ENCODE measurements around the gene TMPRSS7.

DNA sequence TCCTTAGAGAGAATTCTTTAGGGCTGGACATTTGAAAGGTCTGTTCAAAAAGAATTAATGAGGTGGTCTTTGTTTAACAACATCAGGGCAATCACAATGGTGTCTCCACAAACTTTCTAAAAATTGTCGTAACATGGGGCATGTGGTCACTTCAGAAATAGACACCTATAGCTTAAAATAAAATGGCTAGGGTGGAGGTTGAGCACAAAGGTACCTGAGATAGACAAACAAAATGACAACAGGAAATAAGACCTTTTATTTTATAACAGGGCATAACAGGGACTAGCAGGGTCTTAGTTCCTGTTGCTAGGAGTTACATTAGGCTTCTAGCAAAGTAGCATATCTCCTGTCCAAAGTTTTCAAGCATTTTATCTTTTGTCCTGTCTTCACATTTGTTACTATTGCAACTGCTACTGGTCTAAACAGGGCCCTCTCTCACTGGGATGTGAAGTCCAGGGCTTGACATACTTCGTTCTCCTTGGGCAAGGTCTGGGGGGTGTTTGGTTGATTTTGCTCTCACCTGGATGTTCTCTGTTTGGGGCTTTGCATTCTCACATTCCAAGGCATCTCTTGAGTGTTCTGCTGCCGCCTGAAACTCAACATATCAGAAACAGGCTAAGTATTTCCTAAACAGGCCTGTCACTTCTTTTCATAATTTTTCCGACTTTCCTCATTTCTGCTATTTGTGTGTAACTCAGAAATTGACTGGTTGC is 95.5 kb downstream of the TMPRSS7 start:
- TF ChIP-seq ARNTL (CRISPR knock-in tag; IDR thresholded peaks at IDR 0.05; ENCODE audit: borderline replicate concordance, low read depth) (no peak), GLIS3 (CRISPR knock-in tag; IDR thresholded peaks at IDR 0.05) (no peak), CSDC2 (CRISPR knock-in tag; IDR thresholded peaks at IDR 0.05) (no peak), ZNF8 (CRISPR knock-in tag; IDR thresholded peaks at IDR 0.05) (no peak), BACH2 (CRISPR knock-in tag; IDR thresholded peaks at IDR 0.05; ENCODE audit: borderline replicate concordance) (no peak), ZFP3 (CRISPR knock-in tag; IDR thresholded peaks at IDR 0.05) (no peak), PPARA (CRISPR knock-in tag; IDR thresholded peaks at IDR 0.05; ENCODE audit: borderline replicate concordance) (no peak)
- TF ChIP-seq, protein P1, sequence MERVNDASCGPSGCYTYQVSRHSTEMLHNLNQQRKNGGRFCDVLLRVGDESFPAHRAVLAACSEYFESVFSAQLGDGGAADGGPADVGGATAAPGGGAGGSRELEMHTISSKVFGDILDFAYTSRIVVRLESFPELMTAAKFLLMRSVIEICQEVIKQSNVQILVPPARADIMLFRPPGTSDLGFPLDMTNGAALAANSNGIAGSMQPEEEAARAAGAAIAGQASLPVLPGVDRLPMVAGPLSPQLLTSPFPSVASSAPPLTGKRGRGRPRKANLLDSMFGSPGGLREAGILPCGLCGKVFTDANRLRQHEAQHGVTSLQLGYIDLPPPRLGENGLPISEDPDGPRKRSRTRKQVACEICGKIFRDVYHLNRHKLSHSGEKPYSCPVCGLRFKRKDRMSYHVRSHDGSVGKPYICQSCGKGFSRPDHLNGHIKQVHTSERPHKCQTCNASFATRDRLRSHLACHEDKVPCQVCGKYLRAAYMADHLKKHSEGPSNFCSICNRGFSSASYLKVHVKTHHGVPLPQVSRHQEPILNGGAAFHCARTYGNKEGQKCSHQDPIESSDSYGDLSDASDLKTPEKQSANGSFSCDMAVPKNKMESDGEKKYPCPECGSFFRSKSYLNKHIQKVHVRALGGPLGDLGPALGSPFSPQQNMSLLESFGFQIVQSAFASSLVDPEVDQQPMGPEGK (CRISPR knock-in tag; IDR thresholded peaks at IDR 0.05; ENCODE audit: borderline replicate concordance) = no peak
- TF ChIP-seq, protein P2, sequence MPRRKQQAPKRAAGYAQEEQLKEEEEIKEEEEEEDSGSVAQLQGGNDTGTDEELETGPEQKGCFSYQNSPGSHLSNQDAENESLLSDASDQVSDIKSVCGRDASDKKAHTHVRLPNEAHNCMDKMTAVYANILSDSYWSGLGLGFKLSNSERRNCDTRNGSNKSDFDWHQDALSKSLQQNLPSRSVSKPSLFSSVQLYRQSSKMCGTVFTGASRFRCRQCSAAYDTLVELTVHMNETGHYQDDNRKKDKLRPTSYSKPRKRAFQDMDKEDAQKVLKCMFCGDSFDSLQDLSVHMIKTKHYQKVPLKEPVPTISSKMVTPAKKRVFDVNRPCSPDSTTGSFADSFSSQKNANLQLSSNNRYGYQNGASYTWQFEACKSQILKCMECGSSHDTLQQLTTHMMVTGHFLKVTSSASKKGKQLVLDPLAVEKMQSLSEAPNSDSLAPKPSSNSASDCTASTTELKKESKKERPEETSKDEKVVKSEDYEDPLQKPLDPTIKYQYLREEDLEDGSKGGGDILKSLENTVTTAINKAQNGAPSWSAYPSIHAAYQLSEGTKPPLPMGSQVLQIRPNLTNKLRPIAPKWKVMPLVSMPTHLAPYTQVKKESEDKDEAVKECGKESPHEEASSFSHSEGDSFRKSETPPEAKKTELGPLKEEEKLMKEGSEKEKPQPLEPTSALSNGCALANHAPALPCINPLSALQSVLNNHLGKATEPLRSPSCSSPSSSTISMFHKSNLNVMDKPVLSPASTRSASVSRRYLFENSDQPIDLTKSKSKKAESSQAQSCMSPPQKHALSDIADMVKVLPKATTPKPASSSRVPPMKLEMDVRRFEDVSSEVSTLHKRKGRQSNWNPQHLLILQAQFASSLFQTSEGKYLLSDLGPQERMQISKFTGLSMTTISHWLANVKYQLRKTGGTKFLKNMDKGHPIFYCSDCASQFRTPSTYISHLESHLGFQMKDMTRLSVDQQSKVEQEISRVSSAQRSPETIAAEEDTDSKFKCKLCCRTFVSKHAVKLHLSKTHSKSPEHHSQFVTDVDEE (CRISPR knock-in tag; IDR thresholded peaks at IDR 0.05) = no peak
- TF ChIP-seq, protein P3, sequence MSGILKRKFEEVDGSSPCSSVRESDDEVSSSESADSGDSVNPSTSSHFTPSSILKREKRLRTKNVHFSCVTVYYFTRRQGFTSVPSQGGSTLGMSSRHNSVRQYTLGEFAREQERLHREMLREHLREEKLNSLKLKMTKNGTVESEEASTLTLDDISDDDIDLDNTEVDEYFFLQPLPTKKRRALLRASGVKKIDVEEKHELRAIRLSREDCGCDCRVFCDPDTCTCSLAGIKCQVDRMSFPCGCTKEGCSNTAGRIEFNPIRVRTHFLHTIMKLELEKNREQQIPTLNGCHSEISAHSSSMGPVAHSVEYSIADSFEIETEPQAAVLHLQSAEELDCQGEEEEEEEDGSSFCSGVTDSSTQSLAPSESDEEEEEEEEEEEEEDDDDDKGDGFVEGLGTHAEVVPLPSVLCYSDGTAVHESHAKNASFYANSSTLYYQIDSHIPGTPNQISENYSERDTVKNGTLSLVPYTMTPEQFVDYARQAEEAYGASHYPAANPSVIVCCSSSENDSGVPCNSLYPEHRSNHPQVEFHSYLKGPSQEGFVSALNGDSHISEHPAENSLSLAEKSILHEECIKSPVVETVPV (CRISPR knock-in tag; IDR thresholded peaks at IDR 0.05) = no peak
